Measurements from ENCODE around the gene GALK2. TPM values are rescaled to one million over a fixed set of nuclear protein-coding genes. Genes with fewer than 3 reads are reported as not detected.

The GALK2 gene
- total and polyA plus RNA-seq, 2 experiments from 2014 or later = 11.5 to 23.0 TPM

DNA sequence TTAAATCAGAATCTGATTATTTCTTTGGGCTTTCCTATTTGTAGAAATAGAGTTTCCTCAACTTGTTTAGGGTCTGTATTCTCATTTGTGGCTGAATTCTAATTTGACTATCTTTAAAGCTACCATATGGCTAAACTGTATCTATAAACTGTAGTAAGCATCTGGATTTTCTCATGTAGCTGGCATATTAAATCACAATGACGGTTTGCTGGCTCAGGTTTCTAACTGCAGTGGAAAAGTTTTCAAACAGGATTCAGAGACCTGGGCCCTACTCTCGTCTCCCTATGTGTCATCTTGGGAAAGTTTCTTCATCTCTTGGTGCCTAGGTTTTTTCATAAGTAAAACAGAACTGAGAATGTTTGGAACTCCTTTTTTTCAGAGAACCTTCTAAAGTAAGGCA lies 68.3 kb downstream of the GALK2 start (continued):
- TF ChIP-seq, protein P1, sequence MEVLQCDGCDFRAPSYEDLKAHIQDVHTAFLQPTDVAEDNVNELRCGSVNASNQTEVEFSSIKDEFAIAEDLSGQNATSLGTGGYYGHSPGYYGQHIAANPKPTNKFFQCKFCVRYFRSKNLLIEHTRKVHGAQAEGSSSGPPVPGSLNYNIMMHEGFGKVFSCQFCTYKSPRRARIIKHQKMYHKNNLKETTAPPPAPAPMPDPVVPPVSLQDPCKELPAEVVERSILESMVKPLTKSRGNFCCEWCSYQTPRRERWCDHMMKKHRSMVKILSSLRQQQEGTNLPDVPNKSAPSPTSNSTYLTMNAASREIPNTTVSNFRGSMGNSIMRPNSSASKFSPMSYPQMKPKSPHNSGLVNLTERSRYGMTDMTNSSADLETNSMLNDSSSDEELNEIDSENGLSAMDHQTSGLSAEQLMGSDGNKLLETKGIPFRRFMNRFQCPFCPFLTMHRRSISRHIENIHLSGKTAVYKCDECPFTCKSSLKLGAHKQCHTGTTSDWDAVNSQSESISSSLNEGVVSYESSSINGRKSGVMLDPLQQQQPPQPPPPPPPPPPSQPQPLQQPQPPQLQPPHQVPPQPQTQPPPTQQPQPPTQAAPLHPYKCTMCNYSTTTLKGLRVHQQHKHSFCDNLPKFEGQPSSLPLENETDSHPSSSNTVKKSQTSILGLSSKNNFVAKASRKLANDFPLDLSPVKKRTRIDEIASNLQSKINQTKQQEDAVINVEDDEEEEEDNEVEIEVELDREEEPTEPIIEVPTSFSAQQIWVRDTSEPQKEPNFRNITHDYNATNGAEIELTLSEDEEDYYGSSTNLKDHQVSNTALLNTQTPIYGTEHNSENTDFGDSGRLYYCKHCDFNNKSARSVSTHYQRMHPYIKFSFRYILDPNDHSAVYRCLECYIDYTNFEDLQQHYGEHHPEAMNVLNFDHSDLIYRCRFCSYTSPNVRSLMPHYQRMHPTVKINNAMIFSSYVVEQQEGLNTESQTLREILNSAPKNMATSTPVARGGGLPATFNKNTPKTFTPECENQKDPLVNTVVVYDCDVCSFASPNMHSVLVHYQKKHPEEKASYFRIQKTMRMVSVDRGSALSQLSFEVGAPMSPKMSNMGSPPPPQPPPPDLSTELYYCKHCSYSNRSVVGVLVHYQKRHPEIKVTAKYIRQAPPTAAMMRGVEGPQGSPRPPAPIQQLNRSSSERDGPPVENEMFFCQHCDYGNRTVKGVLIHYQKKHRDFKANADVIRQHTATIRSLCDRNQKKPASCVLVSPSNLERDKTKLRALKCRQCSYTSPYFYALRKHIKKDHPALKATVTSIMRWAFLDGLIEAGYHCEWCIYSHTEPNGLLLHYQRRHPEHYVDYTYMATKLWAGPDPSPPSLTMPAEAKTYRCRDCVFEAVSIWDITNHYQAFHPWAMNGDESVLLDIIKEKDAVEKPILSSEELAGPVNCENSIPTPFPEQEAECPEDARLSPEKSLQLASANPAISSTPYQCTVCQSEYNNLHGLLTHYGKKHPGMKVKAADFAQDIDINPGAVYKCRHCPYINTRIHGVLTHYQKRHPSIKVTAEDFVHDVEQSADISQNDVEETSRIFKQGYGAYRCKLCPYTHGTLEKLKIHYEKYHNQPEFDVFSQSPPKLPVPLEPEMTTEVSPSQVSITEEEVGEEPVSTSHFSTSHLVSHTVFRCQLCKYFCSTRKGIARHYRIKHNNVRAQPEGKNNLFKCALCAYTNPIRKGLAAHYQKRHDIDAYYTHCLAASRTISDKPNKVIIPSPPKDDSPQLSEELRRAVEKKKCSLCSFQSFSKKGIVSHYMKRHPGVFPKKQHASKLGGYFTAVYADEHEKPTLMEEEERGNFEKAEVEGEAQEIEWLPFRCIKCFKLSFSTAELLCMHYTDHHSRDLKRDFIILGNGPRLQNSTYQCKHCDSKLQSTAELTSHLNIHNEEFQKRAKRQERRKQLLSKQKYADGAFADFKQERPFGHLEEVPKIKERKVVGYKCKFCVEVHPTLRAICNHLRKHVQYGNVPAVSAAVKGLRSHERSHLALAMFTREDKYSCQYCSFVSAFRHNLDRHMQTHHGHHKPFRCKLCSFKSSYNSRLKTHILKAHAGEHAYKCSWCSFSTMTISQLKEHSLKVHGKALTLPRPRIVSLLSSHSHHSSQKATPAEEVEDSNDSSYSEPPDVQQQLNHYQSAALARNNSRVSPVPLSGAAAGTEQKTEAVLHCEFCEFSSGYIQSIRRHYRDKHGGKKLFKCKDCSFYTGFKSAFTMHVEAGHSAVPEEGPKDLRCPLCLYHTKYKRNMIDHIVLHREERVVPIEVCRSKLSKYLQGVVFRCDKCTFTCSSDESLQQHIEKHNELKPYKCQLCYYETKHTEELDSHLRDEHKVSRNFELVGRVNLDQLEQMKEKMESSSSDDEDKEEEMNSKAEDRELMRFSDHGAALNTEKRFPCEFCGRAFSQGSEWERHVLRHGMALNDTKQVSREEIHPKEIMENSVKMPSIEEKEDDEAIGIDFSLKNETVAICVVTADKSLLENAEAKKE (CRISPR knock-in tag; IDR thresholded peaks at IDR 0.05) = no peak
- TF ChIP-seq POLR2AphosphoS5 (IDR thresholded peaks at IDR 0.05; ENCODE audit: low read depth) = no peak
- TF ChIP-seq, protein P2, sequence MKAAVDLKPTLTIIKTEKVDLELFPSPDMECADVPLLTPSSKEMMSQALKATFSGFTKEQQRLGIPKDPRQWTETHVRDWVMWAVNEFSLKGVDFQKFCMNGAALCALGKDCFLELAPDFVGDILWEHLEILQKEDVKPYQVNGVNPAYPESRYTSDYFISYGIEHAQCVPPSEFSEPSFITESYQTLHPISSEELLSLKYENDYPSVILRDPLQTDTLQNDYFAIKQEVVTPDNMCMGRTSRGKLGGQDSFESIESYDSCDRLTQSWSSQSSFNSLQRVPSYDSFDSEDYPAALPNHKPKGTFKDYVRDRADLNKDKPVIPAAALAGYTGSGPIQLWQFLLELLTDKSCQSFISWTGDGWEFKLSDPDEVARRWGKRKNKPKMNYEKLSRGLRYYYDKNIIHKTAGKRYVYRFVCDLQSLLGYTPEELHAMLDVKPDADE (IDR thresholded peaks at IDR 0.05) = no peak
- TF ChIP-seq ZNF331 (CRISPR knock-in tag; IDR thresholded peaks at IDR 0.05; ENCODE audit: low read depth) = no peak
- TF ChIP-seq EZH2phosphoT487 (IDR thresholded peaks at IDR 0.05; ENCODE audit: unreplicated experiment) = no peak
- TF ChIP-seq, protein P3, sequence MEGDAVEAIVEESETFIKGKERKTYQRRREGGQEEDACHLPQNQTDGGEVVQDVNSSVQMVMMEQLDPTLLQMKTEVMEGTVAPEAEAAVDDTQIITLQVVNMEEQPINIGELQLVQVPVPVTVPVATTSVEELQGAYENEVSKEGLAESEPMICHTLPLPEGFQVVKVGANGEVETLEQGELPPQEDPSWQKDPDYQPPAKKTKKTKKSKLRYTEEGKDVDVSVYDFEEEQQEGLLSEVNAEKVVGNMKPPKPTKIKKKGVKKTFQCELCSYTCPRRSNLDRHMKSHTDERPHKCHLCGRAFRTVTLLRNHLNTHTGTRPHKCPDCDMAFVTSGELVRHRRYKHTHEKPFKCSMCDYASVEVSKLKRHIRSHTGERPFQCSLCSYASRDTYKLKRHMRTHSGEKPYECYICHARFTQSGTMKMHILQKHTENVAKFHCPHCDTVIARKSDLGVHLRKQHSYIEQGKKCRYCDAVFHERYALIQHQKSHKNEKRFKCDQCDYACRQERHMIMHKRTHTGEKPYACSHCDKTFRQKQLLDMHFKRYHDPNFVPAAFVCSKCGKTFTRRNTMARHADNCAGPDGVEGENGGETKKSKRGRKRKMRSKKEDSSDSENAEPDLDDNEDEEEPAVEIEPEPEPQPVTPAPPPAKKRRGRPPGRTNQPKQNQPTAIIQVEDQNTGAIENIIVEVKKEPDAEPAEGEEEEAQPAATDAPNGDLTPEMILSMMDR (conservative IDR thresholded peaks at IDR 0.05; ENCODE audit: low read depth in 2 of 2) = no peak

DNA sequence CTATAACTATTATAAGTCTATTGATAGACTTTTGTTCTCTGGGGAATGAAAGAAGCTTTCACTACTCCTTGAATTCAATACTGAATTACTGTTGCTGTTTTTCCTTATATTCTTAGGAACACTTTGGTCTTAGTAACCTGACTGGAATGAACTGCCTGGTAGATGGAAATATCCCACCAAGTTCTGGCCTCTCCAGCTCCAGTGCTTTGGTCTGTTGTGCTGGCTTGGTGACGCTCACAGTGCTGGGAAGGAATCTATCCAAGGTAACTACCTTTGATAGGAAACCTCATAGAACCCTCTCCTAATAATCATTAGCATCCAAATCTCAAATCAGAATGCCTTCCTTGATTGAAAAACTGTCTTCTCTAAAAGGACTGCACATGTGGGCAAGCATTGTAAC lies 69.1 kb downstream of the GALK2 start:
- Histone ChIP-seq H3K79me2 (replicated peaks; ENCODE audit: insufficient read depth) (no peaks in the 10 kb centered on the region), H3K9me2 (ENCODE audit: insufficient read depth) (no peaks in the 10 kb centered on the region), H3K4me2 (no peak overlapping the region), H3K4me1 (ENCODE audit: insufficient read depth) (peaks cover 16% of the 10 kb centered on the region), H4K20me1 (replicated peaks; ENCODE audit: insufficient read depth) (no peaks in the 10 kb centered on the region), H3K27ac (ENCODE audit: low read depth) (no peak overlapping the region), H3K36me3 (ENCODE audit: insufficient read depth) (no peaks in the 10 kb centered on the region), H3K4me3 (no peak overlapping the region), H3F3A (replicated peaks; ENCODE audit: low read depth) (no peaks in the 10 kb centered on the region), H2AFZ (no peak overlapping the region), H3K27me3 (ENCODE audit: insufficient read depth) (no peaks in the 10 kb centered on the region)
- H3K4me1 Mint-ChIP-seq = peaks cover 19% of the 10 kb centered on the region
- no peak overlapping the region for H3K4me3 Mint-ChIP-seq
- no peak overlapping the region for H3K27ac Mint-ChIP-seq
- DNase-seq (ENCODE audit: low spot score) = no peak
- peaks cover 7% of the 10 kb centered on the region for H3K9me3 Mint-ChIP-seq
- H3K27me3 Mint-ChIP-seq (ENCODE audit: insufficient read depth, low read depth, poor library complexity) = peaks cover 1% of the 10 kb centered on the region
- peaks cover 19% of the 10 kb centered on the region; the same call in 2 of the 3 replicates for H3K36me3 Mint-ChIP-seq (ENCODE audit: low read depth)
- ATAC-seq = no peak
- TF ChIP-seq CREB1 (CRISPR knock-in tag; IDR thresholded peaks at IDR 0.05; ENCODE audit: low read depth) = no peak
- TF ChIP-seq, protein P4, sequence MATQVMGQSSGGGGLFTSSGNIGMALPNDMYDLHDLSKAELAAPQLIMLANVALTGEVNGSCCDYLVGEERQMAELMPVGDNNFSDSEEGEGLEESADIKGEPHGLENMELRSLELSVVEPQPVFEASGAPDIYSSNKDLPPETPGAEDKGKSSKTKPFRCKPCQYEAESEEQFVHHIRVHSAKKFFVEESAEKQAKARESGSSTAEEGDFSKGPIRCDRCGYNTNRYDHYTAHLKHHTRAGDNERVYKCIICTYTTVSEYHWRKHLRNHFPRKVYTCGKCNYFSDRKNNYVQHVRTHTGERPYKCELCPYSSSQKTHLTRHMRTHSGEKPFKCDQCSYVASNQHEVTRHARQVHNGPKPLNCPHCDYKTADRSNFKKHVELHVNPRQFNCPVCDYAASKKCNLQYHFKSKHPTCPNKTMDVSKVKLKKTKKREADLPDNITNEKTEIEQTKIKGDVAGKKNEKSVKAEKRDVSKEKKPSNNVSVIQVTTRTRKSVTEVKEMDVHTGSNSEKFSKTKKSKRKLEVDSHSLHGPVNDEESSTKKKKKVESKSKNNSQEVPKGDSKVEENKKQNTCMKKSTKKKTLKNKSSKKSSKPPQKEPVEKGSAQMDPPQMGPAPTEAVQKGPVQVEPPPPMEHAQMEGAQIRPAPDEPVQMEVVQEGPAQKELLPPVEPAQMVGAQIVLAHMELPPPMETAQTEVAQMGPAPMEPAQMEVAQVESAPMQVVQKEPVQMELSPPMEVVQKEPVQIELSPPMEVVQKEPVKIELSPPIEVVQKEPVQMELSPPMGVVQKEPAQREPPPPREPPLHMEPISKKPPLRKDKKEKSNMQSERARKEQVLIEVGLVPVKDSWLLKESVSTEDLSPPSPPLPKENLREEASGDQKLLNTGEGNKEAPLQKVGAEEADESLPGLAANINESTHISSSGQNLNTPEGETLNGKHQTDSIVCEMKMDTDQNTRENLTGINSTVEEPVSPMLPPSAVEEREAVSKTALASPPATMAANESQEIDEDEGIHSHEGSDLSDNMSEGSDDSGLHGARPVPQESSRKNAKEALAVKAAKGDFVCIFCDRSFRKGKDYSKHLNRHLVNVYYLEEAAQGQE (IDR thresholded peaks at IDR 0.05; ENCODE audit: unreplicated experiment) = no peak
